Glomerular endothelial cell (primary cell): Measurements from ENCODE around the gene MSI2. TPM values are rescaled to one million over a fixed set of nuclear protein-coding genes. Genes with fewer than 3 reads are reported as not detected.

Experiments used
- DNase-seq: peaks from one replicate; pipeline ENCODE4 v3.0.0-alpha.2; 2011; ENCODE audit warnings: low read depth, low spot score; ENCODE audit errors: extremely low read depth
- total RNA-seq: library from RNA; depleted of rRNA; stranded (reverse); fragments of >200 nt; gene quantifications from 2 replicates; pipeline ENCODE4 v1.2.3, GENCODE V29; 2015

Gene MSI2
- total RNA-seq, 1 donor from 2014 or later = 15.9 TPM

- no peak for DNase-seq
Observed at GRCh38 chr17:57313097-57313835, 56.9 kb downstream of the MSI2 start.

GRCh38 chr17:57315061-57316015 lies 59.0 kb downstream of the MSI2 start:
- DNase-seq = no peak

- DNase-seq = no peak
Observed at GRCh38 chr17:57316361-57316760, 60.0 kb downstream of the MSI2 start.

DNA sequence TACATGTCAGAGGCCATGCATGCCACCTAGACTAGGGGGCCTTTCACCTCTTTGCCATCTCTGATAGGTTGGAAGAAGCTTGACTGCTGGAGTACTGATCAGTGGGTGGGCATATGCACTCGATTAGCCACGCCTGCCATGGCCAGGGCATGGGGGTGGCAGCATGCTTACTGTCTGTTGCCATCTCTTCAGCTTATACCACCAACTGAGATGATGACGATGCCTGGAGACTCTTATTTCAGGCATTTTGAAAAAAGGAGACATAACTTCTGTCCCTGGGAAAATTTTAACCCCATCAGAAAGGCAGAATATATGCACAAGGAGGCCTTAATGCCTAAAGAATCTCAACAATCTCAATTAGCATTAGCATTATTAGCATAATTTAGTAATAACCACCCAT lies 60.8 kb downstream of the MSI2 start:
- no peak for DNase-seq

DNA sequence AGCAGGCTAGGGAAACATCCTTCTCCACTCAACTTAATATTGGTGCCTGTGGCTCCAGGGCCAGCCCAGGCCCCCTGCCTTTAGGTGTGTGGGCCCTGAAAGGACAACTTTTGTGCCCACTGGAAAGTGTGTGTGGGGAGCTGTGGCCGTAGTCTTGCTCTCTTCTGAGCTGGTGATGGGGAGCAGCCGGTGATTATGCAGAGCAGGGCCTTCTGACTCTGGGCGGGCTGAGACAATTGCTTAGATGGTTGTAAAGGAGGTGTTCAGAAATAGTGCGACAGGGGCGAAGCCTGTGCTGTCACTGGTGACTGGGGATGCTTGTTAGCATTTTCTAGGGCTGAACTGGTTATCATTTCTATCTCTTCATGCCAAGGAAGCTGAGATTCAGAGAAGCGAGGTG lies 62.6 kb downstream of the MSI2 start:
- no peak for DNase-seq

GRCh38 chr17:57319806-57320205 lies 63.5 kb downstream of the MSI2 start:
- no peak for DNase-seq

DNA sequence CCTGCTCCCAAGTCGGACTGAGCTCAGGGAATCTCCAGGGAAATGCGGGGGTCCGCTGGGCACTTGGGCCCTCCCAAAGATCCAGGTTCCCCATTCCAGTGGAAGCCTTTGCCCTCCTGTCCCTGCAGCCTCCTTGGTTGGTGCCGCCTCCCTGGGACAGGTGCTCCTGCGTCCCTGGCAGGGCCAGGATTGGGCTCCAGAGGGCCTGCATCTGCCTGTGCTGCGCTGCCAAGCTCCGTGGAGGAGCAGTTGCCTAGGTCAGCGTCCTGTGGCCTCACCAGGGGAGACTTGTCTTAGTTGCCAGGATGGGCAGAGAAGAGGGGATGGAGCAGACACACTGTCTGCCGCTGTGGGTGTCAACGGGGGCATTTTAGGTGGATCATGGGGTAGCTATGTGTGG lies 67.1 kb downstream of the MSI2 start:
- no peak for DNase-seq

DNA sequence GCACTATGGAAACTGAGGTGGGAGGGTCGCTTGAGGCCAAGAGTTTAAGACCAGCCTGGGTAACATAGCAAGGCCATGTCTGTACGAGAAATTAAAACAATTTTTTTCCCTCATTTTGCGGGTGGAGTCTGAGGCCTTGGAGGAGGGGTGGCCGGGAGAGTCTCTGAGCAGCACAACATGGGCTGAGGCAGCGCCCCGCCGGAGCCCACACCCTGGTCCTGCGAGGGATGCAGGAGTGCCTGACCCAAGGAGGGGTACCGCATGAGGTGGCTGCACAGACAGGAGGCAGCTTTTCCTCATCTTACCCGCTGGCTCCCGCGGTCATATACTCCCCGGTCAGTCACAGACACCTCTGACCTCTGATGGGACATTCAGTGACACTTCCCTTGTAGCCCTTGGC lies 67.7 kb downstream of the MSI2 start:
- DNase-seq = no peak

GRCh38 chr17:57324631-57325030 lies 68.3 kb downstream of the MSI2 start:
- no peak for DNase-seq

DNA sequence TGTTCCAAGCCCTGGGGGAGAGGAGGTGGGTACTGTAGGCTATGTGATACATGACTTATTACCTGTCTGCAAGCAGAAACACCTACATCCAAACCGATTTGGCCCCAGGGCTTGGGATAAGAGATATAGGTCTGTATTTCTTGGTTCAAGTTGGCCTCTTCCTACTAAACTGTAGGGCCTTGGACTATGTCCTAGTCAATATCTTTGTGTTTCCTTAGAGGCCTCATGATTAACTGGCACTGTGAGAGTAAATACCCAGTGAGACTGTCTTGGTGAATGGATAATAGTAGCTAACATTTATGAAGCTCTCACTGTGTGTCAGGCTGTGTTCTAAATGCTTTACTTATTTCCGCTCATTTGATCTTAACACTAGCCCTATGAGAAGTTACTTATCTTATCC lies 70.0 kb downstream of the MSI2 start:
- DNase-seq = no peak

GRCh38 chr17:57326764-57327163 lies 70.4 kb downstream of the MSI2 start:
- DNase-seq = no peak

- DNase-seq = no peak
Observed at GRCh38 chr17:57327176-57327970, 71.0 kb downstream of the MSI2 start.

DNA sequence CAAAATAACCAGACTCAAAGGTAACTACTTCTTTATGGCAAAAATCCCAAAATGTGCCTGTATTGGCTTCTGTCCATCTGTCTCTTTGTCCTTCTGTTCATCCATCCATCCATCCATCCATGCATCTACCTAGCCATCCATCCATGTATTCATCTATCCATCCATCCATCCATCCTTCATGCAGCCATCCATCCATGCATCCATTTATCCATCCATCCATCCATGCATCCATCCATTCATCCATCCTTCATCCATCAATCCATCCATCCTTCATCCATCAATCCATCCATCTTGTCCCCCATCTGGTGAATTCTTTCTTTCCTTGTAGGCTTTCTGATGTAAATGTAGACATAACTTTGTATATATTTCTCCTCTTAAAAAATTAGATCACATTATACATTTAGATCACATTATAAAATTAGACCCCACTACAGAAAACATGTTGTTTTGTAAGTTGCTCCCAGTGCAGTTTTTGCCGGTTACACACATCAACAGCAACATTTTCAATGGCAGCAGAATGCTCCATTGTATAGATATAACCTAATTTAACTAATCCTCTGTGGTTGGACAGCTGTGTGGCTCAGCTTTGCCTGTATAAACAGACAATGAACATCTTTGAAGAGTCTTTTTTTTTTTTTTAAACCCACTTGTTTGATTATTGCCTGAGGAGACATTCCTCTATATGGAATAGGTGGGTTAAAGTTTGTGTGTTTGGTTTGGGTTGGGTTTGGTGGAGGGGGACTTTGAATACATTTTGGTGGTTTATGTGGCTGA lies 72.0 kb downstream of the MSI2 start:
- DNase-seq = no peak

GRCh38 chr17:57329380-57330214 lies 73.3 kb downstream of the MSI2 start:
- DNase-seq = no peak

DNA sequence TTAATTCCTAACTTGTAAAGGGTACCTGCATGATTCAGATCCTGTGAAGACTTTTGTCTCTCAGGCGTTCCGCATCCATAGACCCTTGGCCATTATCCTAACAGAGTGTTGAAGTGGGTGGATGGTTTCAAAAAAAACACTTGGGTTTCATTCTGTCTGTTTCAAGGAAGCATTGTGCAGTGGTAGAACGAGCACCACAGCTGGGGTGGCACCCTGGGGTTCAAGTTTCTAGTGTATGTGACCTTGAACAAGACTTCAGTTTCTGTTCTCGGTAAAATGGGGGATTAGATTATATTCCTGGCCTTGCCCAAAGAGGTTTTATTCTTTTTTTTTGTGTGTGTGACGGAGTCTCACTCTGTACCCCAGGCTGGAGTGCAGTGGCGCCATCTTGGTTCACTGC lies 74.3 kb downstream of the MSI2 start:
- no peak for DNase-seq

- DNase-seq = no peak
Observed at GRCh38 chr17:57331423-57331822, 75.1 kb downstream of the MSI2 start.

GRCh38 chr17:57332501-57332900 lies 76.2 kb downstream of the MSI2 start:
- DNase-seq = no peak

DNA sequence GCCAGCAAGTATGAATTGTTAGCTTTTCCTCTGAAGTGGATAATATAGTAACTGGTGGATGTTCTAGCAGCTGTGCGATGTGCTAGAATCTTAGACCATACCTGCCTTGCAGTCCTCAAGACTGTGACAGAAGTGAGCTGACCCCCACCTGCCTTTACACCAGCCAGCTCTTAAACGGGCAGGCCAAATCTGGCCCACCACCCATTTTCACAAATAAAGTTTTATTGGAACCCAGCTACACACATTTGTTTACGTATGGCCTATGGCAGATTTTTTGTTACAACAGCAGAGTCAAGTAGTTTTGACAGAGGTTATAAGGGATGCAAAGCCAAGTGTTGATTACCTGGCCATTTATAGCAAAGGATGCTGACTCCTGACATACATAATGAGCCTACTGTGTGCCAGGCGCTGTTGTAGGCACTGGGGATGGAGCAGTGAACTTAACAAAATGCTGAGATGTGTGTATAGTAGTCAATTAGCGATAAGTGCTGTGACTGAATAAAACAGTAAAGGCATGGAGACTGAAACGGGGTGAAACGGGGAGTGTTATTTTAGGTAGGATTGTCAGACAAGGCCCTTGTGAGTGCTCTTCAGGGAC lies 79.0 kb downstream of the MSI2 start:
- DNase-seq = no peak

GRCh38 chr17:57337390-57337789 lies 81.1 kb downstream of the MSI2 start:
- no peak for DNase-seq
